ENCODE measurements around the gene OR51T1.

DNA sequence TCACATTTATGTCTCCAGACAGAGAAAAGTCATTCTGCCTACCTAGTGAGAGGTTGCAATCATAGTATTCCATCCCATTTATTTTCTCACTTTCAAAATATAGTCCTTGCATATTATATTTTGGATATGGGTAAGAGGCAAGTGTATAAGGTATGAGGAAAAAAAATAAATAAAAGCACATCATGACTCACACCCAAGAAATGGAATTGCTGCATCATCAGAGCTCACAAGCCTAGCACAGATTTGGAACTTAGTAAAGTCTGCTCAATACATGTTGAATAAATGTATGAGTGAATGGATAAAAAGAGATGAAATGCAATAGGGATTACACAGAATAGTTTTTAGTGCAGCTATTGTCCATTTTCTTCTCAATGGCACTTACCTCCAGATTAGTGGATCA is 44.9 kb downstream of the OR51T1 start:
- TF ChIP-seq, protein P1, sequence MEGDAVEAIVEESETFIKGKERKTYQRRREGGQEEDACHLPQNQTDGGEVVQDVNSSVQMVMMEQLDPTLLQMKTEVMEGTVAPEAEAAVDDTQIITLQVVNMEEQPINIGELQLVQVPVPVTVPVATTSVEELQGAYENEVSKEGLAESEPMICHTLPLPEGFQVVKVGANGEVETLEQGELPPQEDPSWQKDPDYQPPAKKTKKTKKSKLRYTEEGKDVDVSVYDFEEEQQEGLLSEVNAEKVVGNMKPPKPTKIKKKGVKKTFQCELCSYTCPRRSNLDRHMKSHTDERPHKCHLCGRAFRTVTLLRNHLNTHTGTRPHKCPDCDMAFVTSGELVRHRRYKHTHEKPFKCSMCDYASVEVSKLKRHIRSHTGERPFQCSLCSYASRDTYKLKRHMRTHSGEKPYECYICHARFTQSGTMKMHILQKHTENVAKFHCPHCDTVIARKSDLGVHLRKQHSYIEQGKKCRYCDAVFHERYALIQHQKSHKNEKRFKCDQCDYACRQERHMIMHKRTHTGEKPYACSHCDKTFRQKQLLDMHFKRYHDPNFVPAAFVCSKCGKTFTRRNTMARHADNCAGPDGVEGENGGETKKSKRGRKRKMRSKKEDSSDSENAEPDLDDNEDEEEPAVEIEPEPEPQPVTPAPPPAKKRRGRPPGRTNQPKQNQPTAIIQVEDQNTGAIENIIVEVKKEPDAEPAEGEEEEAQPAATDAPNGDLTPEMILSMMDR (IDR thresholded peaks at IDR 0.05; ENCODE audit: extremely low read depth in 1 of 2, insufficient read depth in 1 of 2, low read depth in 1 of 2, low read length in 2 of 2), result no peak
- TF ChIP-seq POLR2AphosphoS5 (IDR thresholded peaks at IDR 0.05; ENCODE audit: insufficient read depth, low read depth, low read length) (no peak), GATA2 (IDR thresholded peaks at IDR 0.05; ENCODE audit: insufficient read depth, insufficient read length, low read depth, low read length) (no peak), POLR2A (IDR thresholded peaks at IDR 0.05; ENCODE audit: low read depth, low read length) (no peak), MYC (IDR thresholded peaks at IDR 0.05; ENCODE audit: low read depth, low read length) (no peak)
- TF ChIP-seq, protein P2, sequence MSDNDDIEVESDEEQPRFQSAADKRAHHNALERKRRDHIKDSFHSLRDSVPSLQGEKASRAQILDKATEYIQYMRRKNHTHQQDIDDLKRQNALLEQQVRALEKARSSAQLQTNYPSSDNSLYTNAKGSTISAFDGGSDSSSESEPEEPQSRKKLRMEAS (IDR thresholded peaks at IDR 0.05; ENCODE audit: insufficient read depth, insufficient read length), result no peak

Data from endothelial cell of umbilical vein (primary cell).